HepG2 (cell line): Measurements from ENCODE around the gene BRI3BP. TPM values are rescaled to one million over a fixed set of nuclear protein-coding genes. Genes with fewer than 3 reads are reported as not detected.
A peak's percentile ranks its signal among the peaks of the same experiment; 100 is the strongest.

Experiments
- AGO2 ChIP-seq: fragments of 200-400 bp; formaldehyde crosslinking; optimal IDR thresholded peaks from 2 replicates; pipeline ENCODE3; 2017; ENCODE audit warnings: mild to moderate bottlenecking, low read depth, low read length, moderate library complexity
- ATF1 ChIP-seq: IDR thresholded peaks from 2 replicates; pipeline ENCODE4 v1.6.1; 2016; ENCODE audit warnings: mild to moderate bottlenecking, control low read depth
- HNRNPL ChIP-seq: fragments of 200-400 bp; formaldehyde crosslinking; IDR thresholded peaks from 2 replicates; pipeline ENCODE4 v1.6.1; 2017; ENCODE audit warnings: mild to moderate bottlenecking, low read depth, low read length
- HNRNPLL ChIP-seq: fragments of 200-400 bp; formaldehyde crosslinking; IDR thresholded peaks from 2 replicates; pipeline ENCODE4 v1.6.1; 2017; ENCODE audit warnings: mild to moderate bottlenecking, low read depth, low read length; ENCODE audit not compliant: poor library complexity, severe bottlenecking
- IRX3 ChIP-seq: sonication (generic); formaldehyde crosslinking; IDR thresholded peaks from 2 replicates; pipeline ENCODE4 v1.8.1; 2023; ENCODE audit warnings: mild to moderate bottlenecking, low read depth, missing genetic modification reagents, borderline replicate concordance
- KDM2A ChIP-seq: sonication (generic); formaldehyde crosslinking; IDR thresholded peaks from 2 replicates; pipeline ENCODE4 v1.4.0; 2020; ENCODE audit warnings: low read depth, missing genetic modification reagents, borderline replicate concordance
- MYC ChIP-seq: sonication (generic); formaldehyde crosslinking; IDR thresholded peaks from 2 replicates; pipeline ENCODE4 v1.9.0; 2021; ENCODE audit warnings: missing genetic modification reagents, borderline replicate concordance
- PPARG ChIP-seq: conservative IDR thresholded peaks from 2 replicates; pipeline ENCODE4 v1.6.1; 2016; ENCODE audit warnings: missing biosample characterization, missing genetic modification reagents
- RAD51 ChIP-seq: fragments of 450-650 bp; IDR thresholded peaks from 2 replicates; pipeline ENCODE4 v1.6.1; 2016; ENCODE audit warnings: borderline replicate concordance
- RFX3 ChIP-seq: IDR thresholded peaks from 2 replicates; pipeline ENCODE4 v1.6.1; 2016; ENCODE audit warnings: missing biosample characterization, missing genetic modification reagents
- SALL1 ChIP-seq: sonication (generic); formaldehyde crosslinking; IDR thresholded peaks from 2 replicates; pipeline ENCODE4 v1.8.0; 2022; ENCODE audit warnings: mild to moderate bottlenecking, missing genetic modification reagents
- TAF1 ChIP-seq: sonication (generic); formaldehyde crosslinking; IDR thresholded peaks from 2 replicates; pipeline ENCODE4 v1.4.0; 2020; ENCODE audit warnings: missing genetic modification reagents
- ZNF143 ChIP-seq: sonication (generic); formaldehyde crosslinking; IDR thresholded peaks from 2 replicates; pipeline ENCODE4 v1.4.0; 2020; ENCODE audit warnings: missing genetic modification reagents
- ZNF543 ChIP-seq: sonication (generic); formaldehyde crosslinking; IDR thresholded peaks from 2 replicates; pipeline ENCODE4 v1.4.0; 2020; ENCODE audit warnings: mild to moderate bottlenecking, missing genetic modification reagents
- ZNF761 ChIP-seq: sonication (generic); formaldehyde crosslinking; conservative IDR thresholded peaks from 2 replicates; pipeline ENCODE4 v1.4.0; 2020; ENCODE audit warnings: mild to moderate bottlenecking, missing genetic modification reagents
- ZNF790 ChIP-seq: sonication (generic); formaldehyde crosslinking; IDR thresholded peaks from 2 replicates; pipeline ENCODE4 v1.8.0; 2022; ENCODE audit warnings: missing genetic modification reagents, mild to moderate bottlenecking, borderline replicate concordance
- polyA plus RNA-seq, 8 experiments: library from polyadenylated mRNA; depleted of rRNA in 3 of 8; stranded (reverse) in 7 of 8; unstranded in 1 of 8; fragments of >200 nt; fragmentation: Illumina TruSeq in 4 of 8; extraction: Trizol in 4 of 8; gene quantifications; 2 replicates each; pipeline versions ENCODE4 v1.2.1 to v1.2.3, GENCODE V29; 2011 to 2016; ENCODE audit warnings: low read depth in 4 of 8, missing spikeins in 1 of 8, mixed read lengths in 1 of 8; ENCODE audit not compliant: insufficient read depth in 1 of 8
- total RNA-seq, 5 experiments: library from RNA; depleted of rRNA; stranded (reverse); fragments of >200 nt; fragmentation: Illumina TruSeq; extraction: Trizol; gene quantifications; 2 replicates each; pipeline ENCODE4 v1.2.3, GENCODE V29; 2016; ENCODE audit warnings: low read depth in 1 of 5
- TF ChIP-seq, protein P1 (sequence below): fragments of 450-650 bp; IDR thresholded peaks from 2 replicates; pipeline ENCODE4 v1.6.1; 2017
- TF ChIP-seq, protein P2 (sequence below): sonication (generic); formaldehyde crosslinking; IDR thresholded peaks from 2 replicates; pipeline ENCODE4 v1.4.0; 2020; ENCODE audit warnings: missing genetic modification reagents
- TF ChIP-seq, protein P3 (sequence below): sonication (generic); formaldehyde crosslinking; IDR thresholded peaks from 2 replicates; pipeline ENCODE4 v1.5.1; 2020; ENCODE audit warnings: mild to moderate bottlenecking, moderate library complexity, missing genetic modification reagents
- TF ChIP-seq, protein P4 (sequence below): sonication (generic); formaldehyde crosslinking; IDR thresholded peaks from 2 replicates; pipeline ENCODE4 v1.9.0; 2022; ENCODE audit warnings: missing genetic modification reagents, mild to moderate bottlenecking, borderline replicate concordance
- TF ChIP-seq, protein P5 (sequence below): sonication (generic); formaldehyde crosslinking; IDR thresholded peaks from 2 replicates; pipeline ENCODE4 v1.4.0; 2020; ENCODE audit warnings: missing genetic modification reagents

Gene BRI3BP
- total and polyA plus RNA-seq, 2 of the 13 experiments (the other 11 are each of a cell fraction or from before 2014, with no cell fraction given) = 7.5 to 21.1 TPM

DNA sequence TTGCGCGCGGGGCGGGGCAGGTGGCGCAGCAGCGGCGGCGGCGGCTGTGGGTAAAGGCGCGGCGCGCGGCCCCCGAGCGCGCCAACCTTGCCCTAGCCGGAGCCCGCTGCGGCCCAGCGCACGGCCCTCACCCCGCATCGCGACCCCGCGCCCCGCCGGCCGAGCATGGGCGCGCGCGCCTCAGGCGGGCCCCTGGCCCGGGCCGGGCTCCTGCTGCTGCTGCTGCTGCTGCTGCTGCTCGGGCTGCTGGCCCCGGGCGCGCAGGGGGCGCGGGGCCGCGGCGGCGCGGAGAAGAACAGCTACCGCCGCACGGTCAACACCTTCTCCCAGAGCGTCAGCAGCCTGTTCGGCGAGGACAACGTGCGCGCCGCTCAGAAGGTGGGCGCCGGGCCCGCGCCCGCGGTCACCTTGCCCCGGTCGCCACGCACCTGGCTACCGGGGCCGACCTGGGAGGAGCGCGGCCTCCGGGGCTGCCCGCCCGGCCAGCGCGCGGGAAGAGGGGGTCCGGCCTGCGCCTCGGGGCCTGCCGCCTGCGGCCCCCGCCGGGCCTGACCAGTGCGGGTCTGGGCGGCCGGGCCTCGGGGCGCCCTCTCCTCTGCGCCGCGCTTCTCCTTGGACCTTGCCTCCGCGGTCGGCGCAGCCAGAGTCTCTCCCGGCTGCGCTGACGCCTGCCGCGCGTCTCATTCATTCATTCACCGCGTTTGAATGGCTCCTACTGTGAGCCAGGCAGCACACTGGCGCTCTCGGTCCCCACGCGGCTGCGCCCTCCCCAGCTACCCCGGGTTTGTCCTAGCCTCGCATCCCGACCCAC, at the start of gene BRI3BP (continued):
- TF ChIP-seq, protein P1, sequence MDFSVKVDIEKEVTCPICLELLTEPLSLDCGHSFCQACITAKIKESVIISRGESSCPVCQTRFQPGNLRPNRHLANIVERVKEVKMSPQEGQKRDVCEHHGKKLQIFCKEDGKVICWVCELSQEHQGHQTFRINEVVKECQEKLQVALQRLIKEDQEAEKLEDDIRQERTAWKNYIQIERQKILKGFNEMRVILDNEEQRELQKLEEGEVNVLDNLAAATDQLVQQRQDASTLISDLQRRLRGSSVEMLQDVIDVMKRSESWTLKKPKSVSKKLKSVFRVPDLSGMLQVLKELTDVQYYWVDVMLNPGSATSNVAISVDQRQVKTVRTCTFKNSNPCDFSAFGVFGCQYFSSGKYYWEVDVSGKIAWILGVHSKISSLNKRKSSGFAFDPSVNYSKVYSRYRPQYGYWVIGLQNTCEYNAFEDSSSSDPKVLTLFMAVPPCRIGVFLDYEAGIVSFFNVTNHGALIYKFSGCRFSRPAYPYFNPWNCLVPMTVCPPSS = no peak
- no peak for TF ChIP-seq PPARG
- TF ChIP-seq, protein P2, sequence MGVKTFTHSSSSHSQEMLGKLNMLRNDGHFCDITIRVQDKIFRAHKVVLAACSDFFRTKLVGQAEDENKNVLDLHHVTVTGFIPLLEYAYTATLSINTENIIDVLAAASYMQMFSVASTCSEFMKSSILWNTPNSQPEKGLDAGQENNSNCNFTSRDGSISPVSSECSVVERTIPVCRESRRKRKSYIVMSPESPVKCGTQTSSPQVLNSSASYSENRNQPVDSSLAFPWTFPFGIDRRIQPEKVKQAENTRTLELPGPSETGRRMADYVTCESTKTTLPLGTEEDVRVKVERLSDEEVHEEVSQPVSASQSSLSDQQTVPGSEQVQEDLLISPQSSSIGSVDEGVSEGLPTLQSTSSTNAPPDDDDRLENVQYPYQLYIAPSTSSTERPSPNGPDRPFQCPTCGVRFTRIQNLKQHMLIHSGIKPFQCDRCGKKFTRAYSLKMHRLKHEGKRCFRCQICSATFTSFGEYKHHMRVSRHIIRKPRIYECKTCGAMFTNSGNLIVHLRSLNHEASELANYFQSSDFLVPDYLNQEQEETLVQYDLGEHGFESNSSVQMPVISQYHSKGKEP (CRISPR knock-in tag) = no peak
- TF ChIP-seq, protein P3, sequence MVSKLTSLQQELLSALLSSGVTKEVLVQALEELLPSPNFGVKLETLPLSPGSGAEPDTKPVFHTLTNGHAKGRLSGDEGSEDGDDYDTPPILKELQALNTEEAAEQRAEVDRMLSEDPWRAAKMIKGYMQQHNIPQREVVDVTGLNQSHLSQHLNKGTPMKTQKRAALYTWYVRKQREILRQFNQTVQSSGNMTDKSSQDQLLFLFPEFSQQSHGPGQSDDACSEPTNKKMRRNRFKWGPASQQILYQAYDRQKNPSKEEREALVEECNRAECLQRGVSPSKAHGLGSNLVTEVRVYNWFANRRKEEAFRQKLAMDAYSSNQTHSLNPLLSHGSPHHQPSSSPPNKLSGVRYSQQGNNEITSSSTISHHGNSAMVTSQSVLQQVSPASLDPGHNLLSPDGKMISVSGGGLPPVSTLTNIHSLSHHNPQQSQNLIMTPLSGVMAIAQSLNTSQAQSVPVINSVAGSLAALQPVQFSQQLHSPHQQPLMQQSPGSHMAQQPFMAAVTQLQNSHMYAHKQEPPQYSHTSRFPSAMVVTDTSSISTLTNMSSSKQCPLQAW (CRISPR knock-in tag) = no peak
- TF ChIP-seq TAF1 = 0 out of 2 replicates have a peak, but pooled peaks have one; percentile 34
- TF ChIP-seq ZNF543 (CRISPR knock-in tag) = no peak
- TF ChIP-seq ZNF143 (CRISPR knock-in tag) = no peak
- peak; percentile 56; the same call in 1 of the 2 replicates for TF ChIP-seq IRX3 (CRISPR knock-in tag)
- TF ChIP-seq AGO2 = peak; percentile 40
- peak; percentile 69; the same call in 1 of the 2 replicates for TF ChIP-seq MYC (CRISPR knock-in tag)
- no peak for TF ChIP-seq ATF1 (CRISPR knock-in tag)
- no peak for TF ChIP-seq RFX3 (CRISPR knock-in tag)
- peak; percentile 36; the same call in 1 of the 2 replicates for TF ChIP-seq ZNF790 (CRISPR knock-in tag)
- TF ChIP-seq, protein P4, sequence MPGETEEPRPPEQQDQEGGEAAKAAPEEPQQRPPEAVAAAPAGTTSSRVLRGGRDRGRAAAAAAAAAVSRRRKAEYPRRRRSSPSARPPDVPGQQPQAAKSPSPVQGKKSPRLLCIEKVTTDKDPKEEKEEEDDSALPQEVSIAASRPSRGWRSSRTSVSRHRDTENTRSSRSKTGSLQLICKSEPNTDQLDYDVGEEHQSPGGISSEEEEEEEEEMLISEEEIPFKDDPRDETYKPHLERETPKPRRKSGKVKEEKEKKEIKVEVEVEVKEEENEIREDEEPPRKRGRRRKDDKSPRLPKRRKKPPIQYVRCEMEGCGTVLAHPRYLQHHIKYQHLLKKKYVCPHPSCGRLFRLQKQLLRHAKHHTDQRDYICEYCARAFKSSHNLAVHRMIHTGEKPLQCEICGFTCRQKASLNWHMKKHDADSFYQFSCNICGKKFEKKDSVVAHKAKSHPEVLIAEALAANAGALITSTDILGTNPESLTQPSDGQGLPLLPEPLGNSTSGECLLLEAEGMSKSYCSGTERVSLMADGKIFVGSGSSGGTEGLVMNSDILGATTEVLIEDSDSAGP (CRISPR knock-in tag) = 0 out of 2 replicates have a peak, but pooled peaks have one; percentile 53
- TF ChIP-seq HNRNPL = 0 out of 2 replicates have a peak, but pooled peaks have one; percentile 15
- peak; percentile 93 for TF ChIP-seq HNRNPLL
- no peak for TF ChIP-seq RAD51
- TF ChIP-seq SALL1 = peak; percentile 51; the same call in 1 of the 2 replicates
- TF ChIP-seq, protein P5, sequence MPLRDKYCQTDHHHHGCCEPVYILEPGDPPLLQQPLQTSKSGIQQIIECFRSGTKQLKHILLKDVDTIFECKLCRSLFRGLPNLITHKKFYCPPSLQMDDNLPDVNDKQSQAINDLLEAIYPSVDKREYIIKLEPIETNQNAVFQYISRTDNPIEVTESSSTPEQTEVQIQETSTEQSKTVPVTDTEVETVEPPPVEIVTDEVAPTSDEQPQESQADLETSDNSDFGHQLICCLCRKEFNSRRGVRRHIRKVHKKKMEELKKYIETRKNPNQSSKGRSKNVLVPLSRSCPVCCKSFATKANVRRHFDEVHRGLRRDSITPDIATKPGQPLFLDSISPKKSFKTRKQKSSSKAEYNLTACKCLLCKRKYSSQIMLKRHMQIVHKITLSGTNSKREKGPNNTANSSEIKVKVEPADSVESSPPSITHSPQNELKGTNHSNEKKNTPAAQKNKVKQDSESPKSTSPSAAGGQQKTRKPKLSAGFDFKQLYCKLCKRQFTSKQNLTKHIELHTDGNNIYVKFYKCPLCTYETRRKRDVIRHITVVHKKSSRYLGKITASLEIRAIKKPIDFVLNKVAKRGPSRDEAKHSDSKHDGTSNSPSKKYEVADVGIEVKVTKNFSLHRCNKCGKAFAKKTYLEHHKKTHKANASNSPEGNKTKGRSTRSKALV (CRISPR knock-in tag) = peak; percentile 74; the same call in 1 of the 2 replicates
- TF ChIP-seq ZNF761 = no peak
- peak; percentile 32; the same call in 1 of the 2 replicates for TF ChIP-seq KDM2A (CRISPR knock-in tag)
